GM12892 (cell line): ENCODE data around the gene NPIPA8.
"Not testable (repeated sequence)": the region's sequence is repeated elsewhere in the genome, so short reads cannot be mapped to it uniquely, and the experiment has no call there.

Experiments
- POLR2A ChIP-seq: IDR thresholded peaks from 2 replicates; pipeline ENCODE4 v1.6.1; 2011; ENCODE audit warnings: low read depth, low read length, control low read depth
- POLR2AphosphoS5 ChIP-seq: IDR thresholded peaks from 2 replicates; pipeline ENCODE4 v1.6.1; 2011; ENCODE audit warnings: low read depth, low read length, control low read depth
- TAF1 ChIP-seq: IDR thresholded peaks from 2 replicates; pipeline ENCODE4 v1.6.1; 2011; ENCODE audit warnings: low read depth, mild to moderate bottlenecking, control low read depth, low read length, borderline replicate concordance

- not testable (repeated sequence) for TF ChIP-seq POLR2A, POLR2AphosphoS5, TAF1
These were observed 2.7 kb upstream of the NPIPA8 start for GRCh38 chr16:18339210-18339609.
